Body of pancreas (tissue), 4 donors: ENCODE measurements around the gene IGSF21.

Experiments
- POLR2A ChIP-seq, 3 donors: fragments of 450-650 bp; IDR thresholded peaks; one replicate each; pipeline ENCODE4 v1.6.1; 2016; ENCODE audit warnings: antibody characterized with exemption in 3 of 3, mild to moderate bottlenecking in 2 of 3
- TF ChIP-seq, protein P1 (sequence below), 7 experiments: fragments of 450-650 bp in 4 of 7; fragments of 200-600 bp in 3 of 7; sonication (generic) in 3 of 7; IDR thresholded peaks; one replicate each; pipeline ENCODE4 v1.5.1; 2016 to 2019; ENCODE audit warnings: antibody characterized with exemption in 7 of 7

DNA sequence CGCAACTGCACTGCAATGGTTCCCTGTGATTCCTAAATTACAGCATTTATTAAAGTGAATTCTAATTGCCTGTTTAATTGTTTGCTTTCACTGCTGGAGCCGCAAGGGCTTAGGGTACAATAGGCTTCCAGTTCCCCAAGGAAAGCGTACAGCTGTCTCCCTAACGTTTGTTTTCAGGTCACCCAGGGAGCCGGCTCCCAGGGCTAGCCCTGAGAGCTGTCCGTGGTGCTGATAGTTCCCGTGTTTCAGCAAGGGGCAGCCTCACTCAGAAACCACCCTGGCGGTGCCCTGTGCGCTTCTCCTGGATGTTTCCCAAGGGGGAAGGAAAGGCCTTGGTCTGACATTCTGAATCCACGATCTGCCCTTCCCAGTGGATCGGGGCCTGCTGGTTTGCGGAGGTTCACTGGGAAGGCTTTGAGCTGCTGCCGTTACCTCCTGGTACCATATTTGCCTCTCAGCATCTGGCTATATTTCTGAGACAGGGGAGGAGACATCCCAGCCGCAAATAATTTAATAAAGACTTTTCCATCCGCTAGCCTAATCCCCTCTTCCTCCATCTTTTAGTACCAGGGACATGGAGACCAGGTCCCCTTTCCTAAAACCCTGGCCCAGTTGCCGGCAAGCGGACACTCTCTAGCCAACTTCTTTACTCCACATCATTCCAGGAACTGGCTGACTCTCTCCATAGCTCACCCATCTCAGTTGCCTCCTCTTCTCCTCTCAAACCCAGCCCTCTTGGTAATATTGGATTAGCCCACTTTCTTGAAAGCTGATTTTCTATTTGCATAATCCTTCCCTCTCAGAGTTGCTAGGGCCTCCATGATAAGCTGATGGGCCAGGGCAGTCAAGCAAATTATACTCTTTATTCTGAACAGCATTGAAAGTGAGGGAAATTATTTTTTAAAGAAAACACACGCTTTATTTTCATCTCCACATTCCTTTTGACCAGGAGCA, 149.0 kb downstream of the IGSF21 start:
- TF ChIP-seq POLR2A (IDR thresholded peaks at IDR 0.05): no peak
- TF ChIP-seq, protein P1, sequence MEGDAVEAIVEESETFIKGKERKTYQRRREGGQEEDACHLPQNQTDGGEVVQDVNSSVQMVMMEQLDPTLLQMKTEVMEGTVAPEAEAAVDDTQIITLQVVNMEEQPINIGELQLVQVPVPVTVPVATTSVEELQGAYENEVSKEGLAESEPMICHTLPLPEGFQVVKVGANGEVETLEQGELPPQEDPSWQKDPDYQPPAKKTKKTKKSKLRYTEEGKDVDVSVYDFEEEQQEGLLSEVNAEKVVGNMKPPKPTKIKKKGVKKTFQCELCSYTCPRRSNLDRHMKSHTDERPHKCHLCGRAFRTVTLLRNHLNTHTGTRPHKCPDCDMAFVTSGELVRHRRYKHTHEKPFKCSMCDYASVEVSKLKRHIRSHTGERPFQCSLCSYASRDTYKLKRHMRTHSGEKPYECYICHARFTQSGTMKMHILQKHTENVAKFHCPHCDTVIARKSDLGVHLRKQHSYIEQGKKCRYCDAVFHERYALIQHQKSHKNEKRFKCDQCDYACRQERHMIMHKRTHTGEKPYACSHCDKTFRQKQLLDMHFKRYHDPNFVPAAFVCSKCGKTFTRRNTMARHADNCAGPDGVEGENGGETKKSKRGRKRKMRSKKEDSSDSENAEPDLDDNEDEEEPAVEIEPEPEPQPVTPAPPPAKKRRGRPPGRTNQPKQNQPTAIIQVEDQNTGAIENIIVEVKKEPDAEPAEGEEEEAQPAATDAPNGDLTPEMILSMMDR (IDR thresholded peaks at IDR 0.05): no peak
